Measurements from ENCODE around the gene APAF1. TPM values are rescaled to one million over a fixed set of nuclear protein-coding genes. Genes with fewer than 3 reads are reported as not detected.

The APAF1 gene
- total and polyA plus RNA-seq, 2 of the 13 experiments (the other 11 are each of a cell fraction or from before 2014, with no cell fraction given) = 6.0 to 13.0 TPM

DNA sequence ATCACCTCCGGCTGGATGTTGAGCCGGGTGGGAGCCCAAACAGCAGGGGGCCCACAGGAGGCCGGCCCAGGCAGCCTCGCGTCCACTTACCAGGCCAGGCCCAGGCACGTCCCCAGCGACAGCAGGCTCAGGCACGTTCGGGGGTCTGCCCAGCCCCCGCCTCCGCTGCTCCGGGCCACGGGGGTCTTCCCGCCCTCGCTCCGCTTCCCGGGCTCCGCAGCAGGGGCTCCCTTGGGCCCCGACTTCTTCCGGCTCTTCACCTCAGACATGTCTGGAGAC is 718 bp upstream of the APAF1 start (continued):
- TF ChIP-seq PAX8 (CRISPR knock-in tag; IDR thresholded peaks at IDR 0.05; ENCODE audit: borderline replicate concordance) = no peak; the same call in 1 of the 2 replicates
- no peak for TF ChIP-seq FIP1L1 (IDR thresholded peaks at IDR 0.05; ENCODE audit: borderline replicate concordance, insufficient read depth, low read depth, low read length)
- TF ChIP-seq ZBTB7B (CRISPR knock-in tag; IDR thresholded peaks at IDR 0.05) = peak; percentile 90
- TF ChIP-seq ZNF30 (CRISPR knock-in tag; IDR thresholded peaks at IDR 0.05) = no peak; the same call in 1 of the 2 replicates
- no peak for TF ChIP-seq KLF16 (CRISPR knock-in tag; IDR thresholded peaks at IDR 0.05)
- no peak for TF ChIP-seq GTF3A (CRISPR knock-in tag; conservative IDR thresholded peaks at IDR 0.05)
- TF ChIP-seq ZNF550 (CRISPR knock-in tag; IDR thresholded peaks at IDR 0.05; ENCODE audit: borderline replicate concordance) = no peak
- TF ChIP-seq, protein P1, sequence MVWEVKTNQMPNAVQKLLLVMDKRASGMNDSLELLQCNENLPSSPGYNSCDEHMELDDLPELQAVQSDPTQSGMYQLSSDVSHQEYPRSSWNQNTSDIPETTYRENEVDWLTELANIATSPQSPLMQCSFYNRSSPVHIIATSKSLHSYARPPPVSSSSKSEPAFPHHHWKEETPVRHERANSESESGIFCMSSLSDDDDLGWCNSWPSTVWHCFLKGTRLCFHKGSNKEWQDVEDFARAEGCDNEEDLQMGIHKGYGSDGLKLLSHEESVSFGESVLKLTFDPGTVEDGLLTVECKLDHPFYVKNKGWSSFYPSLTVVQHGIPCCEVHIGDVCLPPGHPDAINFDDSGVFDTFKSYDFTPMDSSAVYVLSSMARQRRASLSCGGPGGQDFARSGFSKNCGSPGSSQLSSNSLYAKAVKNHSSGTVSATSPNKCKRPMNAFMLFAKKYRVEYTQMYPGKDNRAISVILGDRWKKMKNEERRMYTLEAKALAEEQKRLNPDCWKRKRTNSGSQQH (CRISPR knock-in tag; IDR thresholded peaks at IDR 0.05; ENCODE audit: low read depth) = no peak; the same call in none of the 2 replicates
- TF ChIP-seq, protein P2, sequence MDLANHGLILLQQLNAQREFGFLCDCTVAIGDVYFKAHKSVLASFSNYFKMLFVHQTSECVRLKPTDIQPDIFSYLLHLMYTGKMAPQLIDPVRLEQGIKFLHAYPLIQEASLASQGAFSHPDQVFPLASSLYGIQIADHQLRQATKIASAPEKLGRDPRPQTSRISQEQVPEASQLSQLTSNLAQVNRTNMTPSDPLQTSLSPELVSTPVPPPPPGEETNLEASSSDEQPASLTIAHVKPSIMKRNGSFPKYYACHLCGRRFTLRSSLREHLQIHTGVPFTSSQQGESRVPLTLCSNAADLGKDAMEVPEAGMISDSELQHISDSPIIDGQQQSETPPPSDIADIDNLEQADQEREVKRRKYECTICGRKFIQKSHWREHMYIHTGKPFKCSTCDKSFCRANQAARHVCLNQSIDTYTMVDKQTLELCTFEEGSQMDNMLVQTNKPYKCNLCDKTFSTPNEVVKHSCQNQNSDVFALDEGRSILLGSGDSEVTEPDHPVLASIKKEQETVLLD (CRISPR knock-in tag; IDR thresholded peaks at IDR 0.05; ENCODE audit: low read depth) = no peak
- no peak for TF ChIP-seq ZNF598 (CRISPR knock-in tag; IDR thresholded peaks at IDR 0.05; ENCODE audit: borderline replicate concordance)
- TF ChIP-seq SOX6 (IDR thresholded peaks at IDR 0.05) = no peak
- TF ChIP-seq SOX6 (CRISPR knock-in tag; IDR thresholded peaks at IDR 0.05) = peak; percentile 15; the same call in 1 of the 2 replicates
- no peak for TF ChIP-seq CENPBD1 (CRISPR knock-in tag; IDR thresholded peaks at IDR 0.05; ENCODE audit: borderline replicate concordance, low read depth)
- TF ChIP-seq ZMYM2 (CRISPR knock-in tag; IDR thresholded peaks at IDR 0.05) = no peak
- TF ChIP-seq ZNF782 (CRISPR knock-in tag; IDR thresholded peaks at IDR 0.05; ENCODE audit: borderline replicate concordance) = no peak
- TF ChIP-seq, protein P3, sequence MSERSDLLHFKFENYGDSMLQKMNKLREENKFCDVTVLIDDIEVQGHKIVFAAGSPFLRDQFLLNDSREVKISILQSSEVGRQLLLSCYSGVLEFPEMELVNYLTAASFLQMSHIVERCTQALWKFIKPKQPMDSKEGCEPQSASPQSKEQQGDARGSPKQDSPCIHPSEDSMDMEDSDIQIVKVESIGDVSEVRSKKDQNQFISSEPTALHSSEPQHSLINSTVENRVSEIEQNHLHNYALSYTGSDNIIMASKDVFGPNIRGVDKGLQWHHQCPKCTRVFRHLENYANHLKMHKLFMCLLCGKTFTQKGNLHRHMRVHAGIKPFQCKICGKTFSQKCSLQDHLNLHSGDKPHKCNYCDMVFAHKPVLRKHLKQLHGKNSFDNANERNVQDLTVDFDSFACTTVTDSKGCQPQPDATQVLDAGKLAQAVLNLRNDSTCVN (CRISPR knock-in tag; IDR thresholded peaks at IDR 0.05; ENCODE audit: borderline replicate concordance) = 0 out of 2 replicates have a peak, but pooled peaks have one; percentile 39
- TF ChIP-seq JUNB (CRISPR knock-in tag; IDR thresholded peaks at IDR 0.05; ENCODE audit: borderline replicate concordance) = no peak
- no peak for TF ChIP-seq ZNF639 (CRISPR knock-in tag; conservative IDR thresholded peaks at IDR 0.05)
- TF ChIP-seq, protein P4, sequence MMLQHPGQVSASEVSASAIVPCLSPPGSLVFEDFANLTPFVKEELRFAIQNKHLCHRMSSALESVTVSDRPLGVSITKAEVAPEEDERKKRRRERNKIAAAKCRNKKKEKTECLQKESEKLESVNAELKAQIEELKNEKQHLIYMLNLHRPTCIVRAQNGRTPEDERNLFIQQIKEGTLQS (CRISPR knock-in tag; IDR thresholded peaks at IDR 0.05) = no peak
- no peak for TF ChIP-seq YEATS2 (CRISPR knock-in tag; IDR thresholded peaks at IDR 0.05; ENCODE audit: borderline replicate concordance)
- no peak for TF ChIP-seq MZF1 (CRISPR knock-in tag; IDR thresholded peaks at IDR 0.05; ENCODE audit: borderline replicate concordance)
- no peak for TF ChIP-seq ZC3H13 (CRISPR knock-in tag; IDR thresholded peaks at IDR 0.05)
- TF ChIP-seq ZNF17 (CRISPR knock-in tag; IDR thresholded peaks at IDR 0.05) = no peak
